CD14-positive monocyte (primary cell): Measurements from ENCODE around the gene UGT2B11. TPM values are rescaled to one million over a fixed set of nuclear protein-coding genes. Genes with fewer than 3 reads are reported as not detected.
A peak's percentile ranks its signal among the peaks of the same experiment; 100 is the strongest.
"Not testable (repeated sequence)": the region's sequence is repeated elsewhere in the genome, so short reads cannot be mapped to it uniquely, and the experiment has no call there.

Experiments
- DNase-seq, 3 donors: peaks; one replicate each; pipeline ENCODE4 v3.0.0-alpha.2; 2011 to 2022
- H2AFZ ChIP-seq: 2 replicates; pipeline ENCODE4 v1.6.0; 2012; ENCODE audit warnings: mild to moderate bottlenecking, low read depth, low read length, inconsistent platforms; ENCODE audit not compliant: insufficient read depth, poor library complexity, severe bottlenecking
- H3K27ac ChIP-seq, 2 donors: 1 replicate in 1 of 2; 2 replicates in 1 of 2; pipeline ENCODE4 v1.5.1; 2012 to 2013; ENCODE audit warnings: low read length in 2 of 2, control low read depth in 1 of 2, inconsistent platforms in 1 of 2, low read depth in 1 of 2, mild to moderate bottlenecking in 1 of 2
- H3K27me3 ChIP-seq, 2 donors: one replicate each; pipeline versions ENCODE4 v1.6.0 to v1.6.1; 2011 to 2013; ENCODE audit warnings: low read length in 2 of 2; ENCODE audit not compliant: control insufficient read depth in 2 of 2, insufficient read depth in 2 of 2
- H3K36me3 ChIP-seq, 2 donors: replicated peaks in 1 of 2; 1 replicate in 1 of 2; 2 replicates in 1 of 2; pipeline versions ENCODE4 v1.5.1 to v1.6.1; 2012 to 2013; ENCODE audit warnings: low read length in 2 of 2, control low read depth in 1 of 2, inconsistent platforms in 1 of 2, mild to moderate bottlenecking in 1 of 2; ENCODE audit not compliant: insufficient read depth in 2 of 2, control insufficient read depth in 1 of 2
- H3K4me1 ChIP-seq, 2 donors: 1 replicate in 1 of 2; 2 replicates in 1 of 2; pipeline versions ENCODE4 v1.5.1 to v1.6.1; 2012 to 2013; ENCODE audit warnings: low read length in 2 of 2, control low read depth in 1 of 2, inconsistent platforms in 1 of 2, mild to moderate bottlenecking in 1 of 2, moderate library complexity in 1 of 2; ENCODE audit not compliant: insufficient read depth in 2 of 2, control insufficient read depth in 1 of 2
- H3K4me2 ChIP-seq: replicated peaks from 2 replicates; pipeline ENCODE3; 2012; ENCODE audit warnings: low read length, moderate library complexity, mild to moderate bottlenecking; ENCODE audit not compliant: poor library complexity, severe bottlenecking; ENCODE audit errors: extremely low read depth
- H3K4me3 ChIP-seq, 3 experiments: fragments of 200-600 bp in 1 of 3; sonication (generic) in 1 of 3; replicated peaks in 1 of 3; 1 replicate in 2 of 3; 2 replicates in 1 of 3; pipeline ENCODE4 v1.5.1; 2011 to 2013; ENCODE audit warnings: low read length in 3 of 3, mild to moderate bottlenecking in 3 of 3, control low read depth in 2 of 3, low read depth in 2 of 3, inconsistent platforms in 1 of 3, moderate library complexity in 1 of 3
- H3K79me2 ChIP-seq: 2 replicates; pipeline ENCODE4 v1.6.0; 2012; ENCODE audit warnings: mild to moderate bottlenecking, control low read depth, inconsistent platforms, low read length, moderate library complexity; ENCODE audit not compliant: insufficient read depth
- H3K9ac ChIP-seq: 2 replicates; pipeline ENCODE4 v1.6.0; 2017; ENCODE audit warnings: low read length, mild to moderate bottlenecking; ENCODE audit not compliant: insufficient read depth, poor library complexity, severe bottlenecking
- H3K9me3 ChIP-seq, 2 donors: replicated peaks in 1 of 2; 1 replicate in 1 of 2; 2 replicates in 1 of 2; pipeline versions ENCODE4 v1.5.1 to v1.6.1; 2012 to 2013; ENCODE audit warnings: low read length in 2 of 2, control low read depth in 1 of 2; ENCODE audit not compliant: control insufficient read depth in 1 of 2, insufficient read depth in 1 of 2
- H4K20me1 ChIP-seq: 2 replicates; pipeline ENCODE4 v1.6.0; 2012; ENCODE audit warnings: mild to moderate bottlenecking, low read length, control low read depth, moderate library complexity; ENCODE audit not compliant: insufficient read depth
- H3K27ac Mint-ChIP-seq, 7 donors: one replicate each; pipeline ENCODE4 v1.8.0; 2020; ENCODE audit warnings: mild to moderate bottlenecking in 7 of 7, mixed read lengths in 7 of 7, moderate library complexity in 6 of 7, inconsistent platforms in 2 of 7
- H3K27me3 Mint-ChIP-seq, 3 donors: one replicate each; pipeline ENCODE4 v1.8.0; 2021 to 2022; ENCODE audit warnings: low read depth in 3 of 3, mild to moderate bottlenecking in 3 of 3, mixed read lengths in 3 of 3, moderate library complexity in 3 of 3, inconsistent platforms in 1 of 3
- H3K36me3 Mint-ChIP-seq, 2 donors: one replicate each; pipeline ENCODE4 v1.8.0; 2020; ENCODE audit warnings: mixed read lengths in 2 of 2, inconsistent platforms in 1 of 2, mild to moderate bottlenecking in 1 of 2
- H3K4me1 Mint-ChIP-seq: one replicate; pipeline ENCODE4 v1.8.0; 2020; ENCODE audit warnings: mild to moderate bottlenecking, mixed read lengths
- H3K4me3 Mint-ChIP-seq, 2 donors: one replicate each; pipeline ENCODE4 v1.8.0; 2020; ENCODE audit warnings: mild to moderate bottlenecking in 2 of 2, mixed read lengths in 2 of 2, moderate library complexity in 1 of 2
- H3K9me3 Mint-ChIP-seq, 7 donors: one replicate each; pipeline ENCODE4 v1.8.0; 2020 to 2022; ENCODE audit warnings: mixed read lengths in 7 of 7, mild to moderate bottlenecking in 6 of 7, moderate library complexity in 6 of 7, inconsistent platforms in 2 of 7
- WGBS: methylation state at CpG from one replicate; pipeline ENCODE4 v1.1.5; 2013; ENCODE audit warnings: missing lambda C conversion rate; ENCODE audit not compliant: insufficient coverage; 5-methylcytosine and 5-hydroxymethylcytosine counted together
- intact Hi-C, 2 donors: fragments of 100-400 bp; cut with micrococcal nuclease; formaldehyde crosslinking; loops; one replicate each; pipeline versions ENCODE4 v1.15.0 to v1.15.1; 2023
- polyA plus RNA-seq, 3 donors: library from polyadenylated mRNA; depleted of rRNA in 1 of 3; unstranded in 2 of 3; stranded (reverse) in 1 of 3; fragments of 300-500 nt in 2 of 3; fragments of >200 nt in 1 of 3; fragmentation: Illumina TruSeq in 2 of 3; gene quantifications; 1 replicate in 2 of 3; 2 replicates in 1 of 3; pipeline ENCODE4 v1.2.3, GENCODE V29; 2012 to 2021

The UGT2B11 gene
- polyA plus RNA-seq, 3 donors = not detected

DNA sequence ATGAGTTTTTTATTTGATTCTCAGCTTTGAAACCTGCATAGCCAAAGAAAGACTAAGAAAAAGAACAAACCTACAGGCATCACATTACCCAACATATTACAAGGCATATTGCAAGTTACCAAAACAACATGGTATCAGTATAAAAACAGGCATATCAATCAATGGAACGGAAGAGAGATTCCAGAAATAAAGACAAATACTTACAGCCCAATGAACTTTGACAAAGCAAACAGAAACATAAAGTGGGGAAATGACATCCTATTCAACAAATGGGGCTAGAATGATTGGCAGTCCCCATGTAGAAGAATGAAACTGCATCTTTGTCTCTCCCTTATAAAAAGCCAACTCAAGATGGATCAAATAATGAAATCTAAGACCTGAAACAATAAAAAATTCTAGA lies 23.9 kb downstream of the UGT2B11 start:
- H3K27ac Mint-ChIP-seq, H3K9ac ChIP-seq, H2AFZ ChIP-seq, H3K27me3 ChIP-seq, H3K36me3 Mint-ChIP-seq, H3K36me3 ChIP-seq, H3K4me3 ChIP-seq, intact Hi-C loops, H3K4me1 ChIP-seq, DNase-seq, H3K27ac ChIP-seq, H3K4me2 ChIP-seq, H3K4me3 Mint-ChIP-seq, H3K27me3 Mint-ChIP-seq, H3K9me3 ChIP-seq, H3K79me2 ChIP-seq, H3K4me1 Mint-ChIP-seq, H4K20me1 ChIP-seq: not testable (repeated sequence)
- H3K9me3 Mint-ChIP-seq = peaks cover 2 to 15% (median 6%) of the 10 kb centered on the region in 7 donors
- no CpG with 5 or more reads among the region's 1 CpG for WGBS

DNA sequence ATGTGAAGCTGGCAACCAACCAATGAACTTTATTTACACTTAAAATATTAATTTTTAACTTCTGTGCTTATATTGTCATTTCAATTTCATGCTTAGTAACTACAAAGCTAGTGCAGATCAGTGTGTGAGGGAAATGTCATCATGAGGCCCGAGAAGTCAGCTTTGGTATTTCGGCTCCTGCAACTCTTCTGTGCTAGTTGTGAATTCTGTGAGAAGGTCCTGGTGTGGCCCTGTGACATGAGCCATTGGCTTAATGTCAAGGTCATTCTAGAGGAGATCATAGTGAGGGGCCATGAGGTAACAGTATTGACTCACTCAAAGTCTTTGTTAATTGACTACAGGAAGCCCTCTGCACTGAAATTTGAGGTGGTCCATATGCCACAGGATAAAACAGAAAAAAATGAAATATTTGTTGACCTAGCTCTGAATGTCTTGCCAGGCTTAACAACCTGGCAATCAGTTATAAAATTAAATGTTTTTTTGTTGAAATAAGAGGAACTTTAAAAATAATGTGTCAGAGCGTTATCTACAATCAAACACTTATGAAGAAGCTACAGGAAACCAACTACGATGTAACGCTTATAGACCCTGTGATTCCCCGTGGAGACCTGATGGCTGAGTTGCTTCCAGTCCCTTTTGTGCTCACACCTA lies 32.9 kb downstream of the UGT2B11 start:
- H3K4me2 ChIP-seq, H3K4me1 ChIP-seq, H3K9ac ChIP-seq, H3K4me3 Mint-ChIP-seq, H2AFZ ChIP-seq, intact Hi-C loops, H3K4me1 Mint-ChIP-seq, H3K27ac Mint-ChIP-seq, H3K27me3 Mint-ChIP-seq, H3K4me3 ChIP-seq, H3K36me3 ChIP-seq, H3K9me3 ChIP-seq, H3K79me2 ChIP-seq, H3K27ac ChIP-seq, H3K36me3 Mint-ChIP-seq, H4K20me1 ChIP-seq, DNase-seq, H3K27me3 ChIP-seq: not testable (repeated sequence)
- WGBS = 100% methylated on average over 1 of the region's 6 CpGs
- peaks cover 2 to 12% (median 7%) of the 10 kb centered on the region in 7 donors for H3K9me3 Mint-ChIP-seq

DNA sequence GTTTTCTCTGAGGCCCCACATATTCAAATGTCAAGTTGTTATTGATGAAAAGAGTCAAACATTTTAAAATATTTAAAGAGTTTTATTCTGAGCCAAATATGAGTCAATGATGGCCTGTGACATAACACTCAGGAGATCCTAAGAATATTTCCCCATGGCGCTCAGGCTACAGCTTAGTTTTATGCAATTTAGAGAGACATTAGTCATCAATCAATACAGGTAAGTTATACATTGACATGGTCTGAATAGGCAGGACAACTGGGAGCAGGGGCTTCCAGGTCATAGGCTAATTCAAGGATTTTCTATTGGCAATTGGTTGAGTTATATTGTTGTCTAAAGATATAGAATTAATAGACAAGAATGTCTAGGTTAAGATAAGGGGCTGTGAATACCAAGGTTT lies 34.7 kb downstream of the UGT2B11 start:
- H3K4me1 Mint-ChIP-seq, H3K27me3 Mint-ChIP-seq, H3K36me3 ChIP-seq, H3K9ac ChIP-seq, H3K27ac ChIP-seq, H3K9me3 ChIP-seq, H3K9me3 Mint-ChIP-seq, H3K4me1 ChIP-seq, H4K20me1 ChIP-seq, H3K36me3 Mint-ChIP-seq, H3K4me3 Mint-ChIP-seq, H3K27ac Mint-ChIP-seq, intact Hi-C loops, H2AFZ ChIP-seq, H3K27me3 ChIP-seq, H3K79me2 ChIP-seq, H3K4me3 ChIP-seq, DNase-seq, H3K4me2 ChIP-seq: not testable (repeated sequence)
- WGBS = no CpG with 5 or more reads among the region's 1 CpG

DNA sequence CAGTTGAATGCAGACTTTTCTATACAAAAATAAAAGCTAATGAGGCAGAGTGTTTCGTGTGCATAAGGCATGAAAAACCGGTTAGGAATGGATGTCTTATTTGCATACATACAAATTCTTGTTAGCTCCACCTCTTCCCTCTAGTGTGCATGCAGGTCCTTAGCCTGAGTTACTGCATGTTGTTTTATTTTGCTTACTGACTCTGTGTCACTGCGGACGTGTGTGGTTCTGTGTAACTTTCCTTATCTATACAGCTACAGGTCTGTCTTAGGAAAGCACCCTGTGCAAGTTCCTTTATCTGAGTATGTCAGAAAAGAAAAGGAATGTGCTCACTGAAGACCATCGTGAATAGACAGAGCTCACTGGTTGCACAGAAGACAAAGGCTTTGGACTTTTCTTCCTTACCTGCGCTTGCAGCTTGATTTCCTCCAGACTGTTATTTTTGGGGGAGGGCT lies 35.8 kb downstream of the UGT2B11 start:
- H4K20me1 ChIP-seq, H3K27me3 Mint-ChIP-seq, H3K9ac ChIP-seq, H3K9me3 Mint-ChIP-seq, H3K4me1 ChIP-seq, H3K9me3 ChIP-seq, H3K79me2 ChIP-seq, H3K4me3 ChIP-seq, H3K36me3 Mint-ChIP-seq, H3K27ac ChIP-seq, H3K27me3 ChIP-seq, H3K4me2 ChIP-seq, DNase-seq, H3K36me3 ChIP-seq, intact Hi-C loops, H3K27ac Mint-ChIP-seq, H3K4me1 Mint-ChIP-seq, H2AFZ ChIP-seq: not testable (repeated sequence)
- no CpG with 5 or more reads among the region's 6 CpGs for WGBS
- peak overlapping the region in 1 of 2 donors; percentile 40 for H3K4me3 Mint-ChIP-seq
